Kidney tubule cell (primary cell): ENCODE results near the gene KRTAP10-4.
"Not testable (repeated sequence)": the region's sequence is repeated elsewhere in the genome, so short reads cannot be mapped to it uniquely, and the experiment has no call there.

Experiments
- DNase-seq: peaks from one replicate; pipeline ENCODE4 v3.0.0-alpha.2; 2018; ENCODE audit warnings: low spot score

Gene KRTAP10-4

DNA sequence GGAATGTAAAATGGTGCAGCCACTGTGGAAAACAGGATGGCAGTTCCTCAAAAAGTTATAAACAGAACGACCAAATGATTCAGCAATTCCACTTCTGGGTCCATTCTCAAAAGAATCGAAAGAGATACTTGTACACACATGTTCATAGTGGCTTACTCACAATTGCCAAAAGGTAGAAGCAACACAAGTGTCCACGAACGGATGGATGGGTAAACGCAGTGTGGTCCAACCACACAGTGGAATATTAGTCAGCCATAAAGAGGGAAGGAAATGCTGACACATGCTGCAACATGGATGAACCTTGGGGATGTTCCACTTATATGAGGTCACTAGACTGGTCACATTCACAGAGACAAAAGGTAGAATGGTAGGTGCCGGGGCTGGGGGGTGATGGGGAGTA is 38.8 kb upstream of the KRTAP10-4 start:
- DNase-seq = no peak

DNA sequence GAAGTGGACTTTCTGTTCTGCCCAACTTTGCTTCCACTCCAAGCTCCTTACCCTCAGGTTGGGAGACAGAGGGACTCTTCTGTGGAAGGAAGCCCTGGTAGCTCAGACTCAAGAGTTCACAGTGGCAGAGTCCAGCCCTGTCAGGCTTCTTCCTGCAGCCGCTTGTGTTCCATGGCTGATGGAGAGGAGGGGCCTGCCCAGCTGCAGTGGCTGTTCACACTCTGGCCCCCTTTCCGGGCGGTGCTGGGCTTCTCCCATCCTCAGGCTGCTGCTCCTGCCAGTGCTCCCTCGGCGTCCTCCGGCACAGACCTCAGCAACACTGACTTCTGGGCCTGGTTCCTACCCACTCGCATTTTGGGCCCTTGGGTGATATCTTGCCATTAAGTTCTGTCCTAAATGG is 37.6 kb upstream of the KRTAP10-4 start:
- DNase-seq = no peak

DNA sequence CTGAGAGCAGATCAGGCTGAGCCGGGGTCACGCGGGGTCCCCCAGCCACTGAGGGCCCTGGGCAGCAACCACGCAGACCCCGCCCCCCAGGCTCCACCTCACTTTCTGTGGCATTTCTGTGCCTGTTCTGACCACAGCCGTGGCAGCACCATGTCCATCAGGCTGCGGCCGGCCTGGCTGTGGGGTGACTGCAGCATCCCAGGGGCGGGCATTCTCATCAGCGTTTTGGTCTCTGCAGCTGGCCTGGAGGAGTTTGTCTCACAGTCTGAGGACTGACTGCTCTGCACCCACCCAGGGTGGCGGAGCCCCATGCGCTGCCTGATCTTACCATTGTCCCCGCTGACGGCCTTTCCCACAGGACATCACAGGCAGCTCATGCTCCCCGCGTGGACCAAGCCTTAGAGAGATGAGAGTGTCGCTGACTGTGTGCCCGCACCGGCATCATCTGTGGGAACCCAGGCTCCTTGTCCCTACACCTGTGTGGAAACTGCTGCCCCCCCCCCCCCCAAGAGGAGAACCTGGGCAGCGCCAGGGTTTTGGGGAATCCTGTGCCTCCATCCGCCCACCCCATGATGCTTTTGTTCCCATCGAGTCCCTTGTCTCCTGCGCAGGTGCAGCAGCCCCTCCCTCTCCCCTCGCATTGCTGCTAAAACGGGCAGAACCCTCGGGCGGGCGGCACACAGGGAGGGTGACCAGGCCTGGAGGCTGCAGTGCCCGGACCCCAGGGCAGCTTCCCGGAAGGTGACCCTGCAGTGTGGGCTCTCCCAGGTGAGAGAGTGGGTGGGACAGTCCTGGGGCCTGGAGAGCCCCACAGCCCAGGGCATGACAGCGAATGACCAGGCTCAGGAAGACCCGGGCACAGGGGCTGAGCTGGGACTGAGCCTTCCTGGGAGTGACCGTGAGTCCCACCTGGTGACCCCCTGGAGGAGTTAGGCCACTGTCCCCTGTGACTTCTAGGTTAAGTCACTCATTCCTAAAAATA is 35.3 kb upstream of the KRTAP10-4 start:
- no peak for DNase-seq

DNA sequence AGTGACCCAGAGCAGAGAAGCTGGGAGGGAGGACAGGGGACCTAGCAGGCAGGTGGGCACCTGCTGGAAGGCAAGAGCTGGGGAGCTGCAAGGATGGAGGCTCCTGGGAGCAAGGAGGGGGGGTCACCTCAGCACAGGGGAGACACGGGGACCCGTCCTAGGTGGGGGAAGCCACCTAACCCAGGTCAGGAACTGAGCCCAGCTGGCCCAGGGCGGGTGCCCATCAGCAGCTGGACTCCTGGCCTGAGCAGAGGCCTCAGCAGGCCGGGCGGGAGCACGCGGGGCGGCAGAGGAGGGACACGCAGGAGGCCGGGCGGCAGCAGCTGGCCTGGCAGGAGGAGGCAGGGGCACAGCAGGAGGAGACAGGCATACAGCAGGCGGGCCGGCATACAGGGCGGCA is 34.5 kb upstream of the KRTAP10-4 start:
- no peak for DNase-seq

DNA sequence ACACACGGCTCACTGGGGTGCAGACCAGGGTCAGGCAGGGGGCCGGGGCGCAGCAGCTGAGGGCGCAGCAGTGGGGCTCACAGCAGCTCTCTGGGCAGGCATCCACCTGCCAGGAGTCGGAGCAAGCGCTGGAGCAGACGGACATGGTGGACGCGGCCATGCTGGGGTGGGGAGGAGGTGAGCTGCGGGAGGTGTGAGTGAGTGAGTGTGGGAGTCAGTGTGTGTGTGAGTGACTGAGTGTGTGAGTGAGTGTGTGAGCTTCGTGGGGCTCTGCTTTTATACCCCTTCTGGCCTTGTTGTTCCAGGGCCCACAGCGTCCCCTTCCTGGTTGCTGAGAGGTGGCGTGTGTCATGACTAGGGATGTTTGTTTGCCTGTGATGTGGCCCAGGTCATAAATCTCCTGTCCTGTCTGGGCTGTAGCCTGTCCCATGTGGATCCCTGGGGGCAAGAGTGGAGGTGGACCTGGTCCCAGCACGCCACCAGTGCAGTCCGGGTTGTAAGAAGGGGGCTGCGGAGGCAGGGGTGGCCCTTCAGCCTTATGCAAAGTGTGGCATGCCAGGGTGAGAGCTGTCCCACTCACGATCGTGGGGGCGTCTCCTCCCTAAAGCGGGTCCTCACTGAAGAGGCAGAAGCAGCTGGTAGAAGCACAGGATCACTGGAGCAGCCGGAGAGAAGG is 33.4 kb upstream of the KRTAP10-4 start, which contains the start of gene KRTAP10-1:
KRTAP10-1 (minus strand) TSS at position 205 of the 676 bp plus-strand sequence; CDS start at position 160, 45 bp downstream.
- DNase-seq = no peak

DNA sequence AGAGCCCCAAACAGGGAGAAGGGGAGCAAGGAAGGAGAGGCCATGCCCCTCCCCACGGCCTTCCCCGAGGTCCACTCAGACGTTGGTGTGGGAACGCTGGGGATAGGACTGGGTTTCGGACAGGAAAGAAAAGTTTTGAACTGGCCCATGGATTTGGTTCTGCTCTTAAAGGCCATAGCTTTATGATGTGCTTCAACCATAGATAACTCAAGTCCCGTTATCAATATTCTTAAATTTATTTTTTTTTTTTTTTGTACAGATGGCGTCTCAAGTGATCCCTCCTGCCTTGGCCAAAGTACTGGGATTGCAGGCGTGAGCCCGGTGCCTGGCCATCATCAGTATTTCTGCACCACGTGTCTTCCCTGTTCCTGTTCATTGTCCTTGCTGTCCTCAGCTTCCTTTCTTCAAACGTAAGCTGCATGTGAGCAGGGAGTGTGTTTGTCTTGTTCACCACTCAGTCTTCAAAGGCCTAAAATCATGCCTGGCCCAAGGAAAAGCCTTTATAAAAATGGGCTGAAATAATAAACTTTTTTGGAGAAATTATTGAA is 32.7 kb upstream of the KRTAP10-4 start:
- DNase-seq = no peak

DNA sequence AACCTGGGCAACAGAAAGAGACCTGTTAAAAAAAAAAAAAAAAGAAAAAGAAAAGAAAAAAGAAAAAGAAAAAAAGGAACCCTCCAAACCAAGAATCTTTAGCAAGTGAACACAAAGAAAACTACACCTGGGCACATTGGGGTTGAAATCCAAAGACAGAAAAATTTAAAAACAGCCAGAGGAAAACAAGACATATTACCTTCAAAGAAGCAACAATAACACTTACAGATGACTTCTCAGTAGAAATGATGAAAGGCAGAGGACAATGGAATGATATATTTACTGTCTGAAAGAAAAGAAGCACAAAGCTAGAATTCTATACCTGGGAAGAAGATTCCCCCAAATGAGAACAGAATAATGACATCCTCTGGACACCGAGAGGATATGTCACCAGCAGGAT is 30.8 kb upstream of the KRTAP10-4 start:
- no peak for DNase-seq

DNA sequence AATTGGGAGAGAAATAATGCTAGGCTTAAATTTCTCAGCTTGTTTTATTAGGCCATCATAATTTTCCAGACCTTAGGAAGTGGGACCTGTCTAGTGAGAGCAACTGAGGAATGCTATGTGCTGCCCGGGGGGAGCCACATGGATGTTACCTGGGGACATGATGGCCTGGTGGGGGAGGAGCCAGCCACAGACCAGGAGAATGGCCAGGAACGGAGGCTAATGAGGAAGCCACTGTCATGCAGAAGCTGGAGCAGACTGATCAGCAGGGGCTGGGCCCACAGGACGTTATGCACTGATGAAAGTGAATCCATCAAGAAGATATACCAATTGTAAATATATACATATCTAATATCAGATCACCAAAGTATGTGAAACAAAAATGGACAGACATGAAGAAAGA is 29.0 kb upstream of the KRTAP10-4 start:
- DNase-seq = no peak

DNA sequence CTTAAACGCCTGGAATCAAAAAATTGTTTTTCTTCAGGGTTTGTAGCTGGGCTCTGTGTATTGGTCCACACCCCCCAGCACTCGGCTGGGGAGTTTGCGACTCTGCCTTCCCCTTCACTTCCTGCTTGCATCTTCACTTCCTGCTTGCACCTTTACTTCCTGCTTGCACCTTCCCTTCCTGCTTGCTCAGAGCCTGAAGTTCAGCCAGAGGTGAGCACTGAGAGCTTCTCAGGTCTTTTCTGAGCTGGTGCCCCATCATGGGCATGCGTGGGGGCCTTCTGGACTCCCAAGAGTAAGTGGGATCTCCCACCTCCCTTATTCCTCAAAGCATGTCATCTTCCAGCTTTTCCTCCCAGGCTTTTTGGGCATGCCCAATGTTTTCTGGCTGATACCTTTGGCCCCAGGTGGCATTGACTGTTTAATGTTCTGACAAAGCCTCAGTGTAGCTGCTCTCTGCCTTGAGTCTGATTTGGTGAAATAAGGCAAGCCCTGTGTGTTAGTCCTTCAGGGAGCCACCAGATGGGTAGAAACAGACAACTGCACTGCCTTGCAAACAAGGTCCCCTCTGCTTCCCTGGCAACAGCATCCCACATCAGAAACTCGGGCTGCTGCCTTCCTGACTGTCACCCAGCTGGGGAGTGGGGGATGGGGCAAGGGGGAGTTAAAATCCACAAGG is 25.7 kb upstream of the KRTAP10-4 start:
- no peak for DNase-seq

DNA sequence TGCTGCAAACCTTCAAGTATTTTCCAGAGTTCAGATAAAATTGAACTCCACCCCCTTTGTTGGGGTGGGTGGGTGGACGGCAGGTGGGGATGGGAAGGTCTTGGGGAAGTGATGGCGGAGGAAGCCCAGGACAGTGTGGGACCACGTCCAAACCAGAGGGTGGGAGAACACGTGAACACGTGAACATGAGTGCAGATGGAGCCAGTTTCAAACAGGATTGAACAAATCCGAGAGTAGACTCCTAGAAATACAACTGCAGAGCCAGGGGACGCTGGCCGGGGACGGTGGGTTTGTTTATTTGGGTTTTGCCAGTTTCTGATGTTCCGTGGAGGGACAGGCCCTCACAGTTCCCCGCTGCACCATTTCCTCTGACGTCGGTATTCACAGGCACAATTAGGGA is 25.1 kb upstream of the KRTAP10-4 start:
- DNase-seq = no peak

DNA sequence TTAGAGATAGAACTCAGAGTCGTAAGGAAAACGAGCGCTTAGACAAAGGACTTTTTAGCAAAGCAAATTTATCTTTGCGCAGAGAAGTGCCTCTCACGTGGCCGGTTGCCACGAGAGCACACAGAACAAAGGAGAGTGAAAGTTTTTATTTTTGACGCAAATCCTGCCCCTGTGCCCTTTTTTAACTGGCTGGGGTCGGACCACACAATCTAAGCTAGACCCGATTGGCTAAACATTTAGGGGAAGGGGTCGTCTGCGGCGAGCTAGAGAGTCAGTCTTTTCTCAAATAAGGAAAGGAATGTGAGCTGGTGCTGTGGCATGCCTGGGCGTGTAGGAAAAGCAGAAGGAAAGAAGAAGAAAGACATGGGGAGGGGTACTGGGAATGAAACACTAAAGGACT is 24.6 kb upstream of the KRTAP10-4 start:
- no peak for DNase-seq

DNA sequence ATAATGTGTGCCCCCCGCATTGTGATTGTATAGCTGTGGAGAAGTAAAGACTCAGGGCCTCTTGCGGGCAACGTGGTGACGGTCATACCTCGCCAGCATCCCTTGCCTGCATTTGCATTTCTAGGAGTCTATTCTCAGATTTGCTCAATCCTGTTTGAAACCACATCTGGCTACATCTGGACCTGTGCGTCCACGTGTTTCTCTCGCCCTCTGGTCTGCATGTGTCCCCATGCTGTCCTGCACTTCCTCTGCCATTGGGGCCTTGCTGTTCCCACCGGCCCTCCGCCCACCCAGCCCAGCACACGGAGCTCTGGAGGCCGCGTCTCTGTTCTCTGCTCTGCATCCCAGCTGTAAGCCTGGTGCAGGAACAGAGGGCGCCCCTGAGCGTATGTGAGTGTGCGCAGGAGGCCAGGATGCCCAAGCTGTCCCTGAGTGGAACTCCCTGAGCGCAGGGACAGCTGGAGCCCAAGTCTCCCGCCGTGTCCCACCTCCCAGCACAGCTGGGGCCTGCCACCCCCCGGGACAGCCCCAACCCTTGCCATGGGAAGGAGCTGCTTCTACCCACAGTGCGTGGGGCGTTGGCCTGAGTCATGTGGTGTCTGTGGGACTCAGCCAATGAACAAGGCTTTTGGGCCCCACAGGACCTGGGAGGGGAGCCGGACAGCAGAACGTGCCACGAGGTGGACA is 23.9 kb upstream of the KRTAP10-4 start:
- no peak for DNase-seq

DNA sequence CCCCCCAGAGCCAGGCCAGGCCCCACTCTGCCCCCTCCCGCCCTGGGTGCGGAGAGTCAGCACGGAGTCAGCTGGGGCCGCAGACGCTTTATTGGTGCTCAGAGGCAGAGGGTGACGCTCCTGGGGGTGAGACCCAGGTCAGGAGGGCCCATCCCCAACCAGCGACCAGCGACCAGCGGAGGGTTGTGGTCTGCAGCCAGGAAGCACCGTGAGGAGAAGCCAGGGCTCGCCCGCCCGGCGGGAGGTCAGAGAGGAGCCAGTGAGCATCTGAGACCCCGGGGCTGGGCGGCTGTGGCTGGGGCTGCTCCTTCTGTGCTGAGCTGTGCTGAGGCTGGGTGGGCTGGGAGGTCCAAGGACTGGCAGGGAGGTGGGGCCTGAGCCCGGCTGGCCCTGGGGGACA is 23.2 kb upstream of the KRTAP10-4 start:
- not testable (repeated sequence) for DNase-seq

DNA sequence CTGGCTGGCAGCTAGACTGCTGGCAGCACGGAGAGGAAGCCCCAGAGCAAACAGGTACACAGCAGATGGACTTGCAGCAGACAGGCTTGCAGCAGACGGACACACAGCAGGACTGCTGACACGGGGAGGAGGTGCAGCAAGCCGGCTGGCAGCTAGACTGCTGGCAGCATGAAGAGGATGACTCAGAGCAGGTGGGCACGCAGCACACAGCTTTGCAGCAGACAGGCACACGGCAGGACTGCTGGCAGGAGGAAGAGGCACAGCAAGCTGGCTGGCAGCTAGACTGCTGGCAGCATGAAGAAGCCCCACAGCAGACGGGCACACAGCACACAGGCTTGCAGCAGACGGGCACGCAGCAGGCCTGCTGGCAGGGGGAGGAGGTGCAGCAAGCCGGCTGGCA is 22.7 kb upstream of the KRTAP10-4 start:
- DNase-seq = no peak

DNA sequence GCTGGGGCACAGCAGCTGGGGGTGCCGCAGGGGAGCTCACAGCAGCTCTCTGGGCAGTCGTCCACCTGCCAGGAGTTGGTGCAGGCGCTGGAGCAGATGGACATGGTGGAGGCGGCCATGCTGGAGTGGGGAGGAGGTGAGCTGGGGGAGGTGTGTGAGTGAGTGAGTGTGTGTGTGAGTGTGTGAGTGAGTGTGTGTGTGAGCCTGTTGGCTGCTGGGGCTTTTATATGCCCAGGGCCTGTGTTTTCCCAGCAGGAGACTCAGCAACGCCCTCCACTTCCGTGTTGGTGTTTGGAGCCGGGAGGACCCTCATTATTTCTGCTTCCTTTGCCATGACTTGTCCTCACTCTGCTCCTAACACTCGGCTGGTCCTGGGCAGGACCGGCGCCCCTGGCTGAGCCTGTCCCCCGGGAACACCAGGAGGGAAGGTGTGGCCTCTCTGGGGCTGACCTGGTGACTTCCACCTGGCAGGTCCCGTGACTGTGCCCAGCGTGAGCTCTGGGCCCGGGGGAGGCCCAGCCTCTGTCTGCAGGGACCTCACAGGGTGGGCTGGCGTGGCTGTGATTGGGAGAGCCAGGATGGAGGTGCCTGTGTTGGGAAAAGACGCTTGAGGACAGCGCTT is 22.1 kb upstream of the KRTAP10-4 start, which contains the start of gene KRTAP10-2:
KRTAP10-2 (minus strand) TSS at position 166 of the 622 bp plus-strand sequence; CDS start at position 119, 47 bp downstream.
- DNase-seq = no peak

DNA sequence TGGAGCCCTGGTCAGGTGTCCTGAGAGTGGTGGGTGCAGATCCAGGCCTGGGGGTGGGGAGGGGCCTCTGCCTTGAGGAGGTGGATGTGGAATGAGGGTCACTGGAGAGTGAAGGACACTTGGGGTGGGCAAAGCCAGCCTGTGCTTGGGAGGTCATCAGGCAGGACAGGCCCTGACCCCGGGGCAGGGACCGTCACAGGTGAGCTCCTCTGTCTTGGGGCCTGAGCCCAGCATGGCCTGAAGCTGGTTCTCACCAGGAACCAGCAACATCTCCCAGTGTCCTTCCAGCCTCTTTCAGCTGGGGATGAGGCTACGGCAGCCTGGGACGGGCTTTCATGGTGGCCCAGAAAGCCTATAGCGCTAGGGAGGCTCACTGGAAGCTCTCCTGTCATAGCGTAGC is 21.4 kb upstream of the KRTAP10-4 start:
- DNase-seq = no peak

DNA sequence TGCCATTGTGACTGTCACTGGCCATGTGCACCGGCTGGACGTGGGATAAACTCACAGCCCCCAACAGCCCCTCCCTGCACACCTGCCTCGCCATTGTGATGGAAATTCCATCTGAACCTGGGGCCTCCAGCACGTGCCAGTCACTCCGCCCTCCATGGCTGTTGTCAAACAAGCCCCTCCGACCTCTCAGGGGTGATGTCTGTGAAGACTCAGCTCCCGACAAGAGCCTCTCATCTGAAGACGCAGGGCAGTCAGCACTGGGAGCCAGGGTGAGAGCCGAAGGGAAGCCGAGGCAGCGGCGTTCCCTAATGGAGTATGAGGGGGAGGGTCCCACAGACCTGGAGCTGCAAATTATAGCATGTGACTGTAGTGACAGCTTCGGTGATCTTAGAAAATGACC is 20.8 kb upstream of the KRTAP10-4 start:
- DNase-seq = no peak

DNA sequence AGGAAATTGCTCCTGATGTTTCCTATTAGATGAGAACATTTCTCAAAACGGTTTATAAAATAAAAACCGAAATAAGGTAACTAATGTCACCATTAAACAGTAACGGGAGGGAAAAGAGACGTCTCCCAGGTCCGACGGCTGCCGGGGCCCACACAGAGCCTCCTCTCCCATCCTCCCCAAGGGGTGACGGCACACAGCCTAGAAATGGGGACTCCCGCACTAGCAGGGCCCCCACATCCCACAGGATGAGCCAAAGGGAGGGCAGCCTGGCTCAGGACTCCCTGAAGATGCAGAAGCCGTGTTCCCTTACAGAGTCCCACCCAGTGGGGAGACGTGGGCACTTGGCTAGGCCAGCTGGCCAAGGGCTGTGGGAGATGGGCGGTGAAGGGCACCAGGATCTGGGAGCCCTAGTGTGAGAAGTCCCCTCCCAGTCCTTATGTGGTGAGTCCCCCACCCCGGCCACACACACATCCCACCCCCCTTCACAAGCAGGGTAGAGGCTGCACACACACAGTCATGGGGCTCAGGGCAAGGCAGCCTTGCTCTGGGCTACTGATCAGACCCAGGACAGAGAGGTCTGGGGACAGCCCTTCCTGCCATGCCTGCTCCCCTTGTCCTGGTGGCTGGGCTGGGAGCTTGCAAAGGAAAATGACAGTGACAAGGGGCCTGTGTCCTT is 18.2 kb upstream of the KRTAP10-4 start:
- DNase-seq = no peak

DNA sequence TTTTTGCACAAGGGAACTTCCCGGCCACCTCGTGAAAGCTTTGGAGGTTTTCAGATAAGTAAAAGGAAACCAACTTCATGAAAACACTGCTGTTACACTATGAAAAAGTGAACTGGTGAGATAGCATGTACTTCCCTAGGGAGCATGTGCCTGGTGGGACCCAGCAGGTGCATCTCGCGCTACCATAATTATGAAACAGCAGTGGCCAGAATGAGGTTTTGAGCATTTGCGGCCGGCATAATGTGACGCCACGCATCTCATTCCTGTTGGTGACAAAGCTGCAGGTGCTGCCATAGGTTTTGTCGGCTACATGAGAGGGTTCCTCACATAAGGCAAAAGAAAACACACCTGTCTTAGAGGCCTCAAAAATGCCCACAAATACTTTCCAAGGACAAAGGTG is 16.6 kb upstream of the KRTAP10-4 start:
- DNase-seq = no peak

DNA sequence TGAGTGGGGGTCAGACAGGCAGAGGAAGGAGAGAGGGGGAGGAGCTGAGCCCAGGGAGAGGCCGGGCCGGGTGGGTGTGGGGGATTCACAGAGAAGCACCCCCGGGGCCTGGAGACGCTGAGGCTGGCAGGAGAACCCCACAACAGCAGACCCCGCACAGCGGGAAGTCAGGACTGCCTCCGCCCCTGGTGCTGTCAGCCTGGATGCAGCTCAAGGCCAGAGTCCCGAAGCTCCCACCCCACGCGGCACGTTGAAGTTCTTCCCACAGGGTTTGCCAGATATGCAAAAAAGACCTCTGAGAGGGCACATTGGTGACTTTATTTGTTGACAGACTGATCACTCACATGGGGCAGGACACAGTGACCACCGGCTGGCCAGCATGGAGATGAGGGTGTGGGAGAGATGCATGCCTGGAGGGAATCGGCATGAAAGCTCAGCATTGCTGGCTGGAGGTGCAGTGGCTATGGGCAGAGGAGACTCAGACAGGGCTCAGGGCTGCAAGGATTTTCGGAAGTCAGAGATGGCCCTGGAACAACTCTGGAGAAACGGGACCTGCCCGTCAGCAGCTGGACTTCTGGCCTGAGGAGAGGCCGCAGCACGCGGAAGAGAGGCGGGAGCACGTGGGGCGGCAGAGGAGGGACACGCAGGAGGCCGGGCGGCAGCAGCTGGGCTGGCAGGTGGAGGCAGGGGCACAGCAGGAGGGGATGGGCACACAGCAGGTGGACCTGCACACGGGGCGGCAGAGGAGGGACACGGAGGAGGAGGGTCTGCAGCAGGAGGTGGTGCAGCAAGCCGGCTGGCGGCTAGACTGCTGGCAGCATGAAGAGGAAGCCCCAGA is 15.8 kb upstream of the KRTAP10-4 start:
- DNase-seq = no peak
